Muscle layer of duodenum (tissue), 2 donors: Measurements from ENCODE around the gene HOXB7.

Experiments
- H3K27ac ChIP-seq: one replicate; pipeline ENCODE4 v1.7.0; 2013; ENCODE audit warnings: mild to moderate bottlenecking, low read length
- H3K27me3 ChIP-seq: one replicate; pipeline ENCODE4 v1.7.0; 2013; ENCODE audit warnings: low read depth, mild to moderate bottlenecking, control low read depth, low read length
- H3K36me3 ChIP-seq, 2 donors: one replicate each; pipeline ENCODE4 v1.7.0; 2013; ENCODE audit warnings: low read length in 2 of 2, control low read depth in 1 of 2, mild to moderate bottlenecking in 1 of 2; ENCODE audit not compliant: insufficient read depth in 2 of 2, control insufficient read depth in 1 of 2
- H3K4me1 ChIP-seq, 2 donors: one replicate each; pipeline ENCODE4 v1.7.0; 2013; ENCODE audit warnings: low read length in 2 of 2, mild to moderate bottlenecking in 2 of 2, control low read depth in 1 of 2, moderate library complexity in 1 of 2; ENCODE audit not compliant: insufficient read depth in 2 of 2, control insufficient read depth in 1 of 2
- H3K4me3 ChIP-seq, 2 donors: one replicate each; pipeline ENCODE4 v1.7.0; 2013; ENCODE audit warnings: low read length in 2 of 2, low read depth in 1 of 2, mild to moderate bottlenecking in 1 of 2
- H3K9me3 ChIP-seq, 2 donors: one replicate each; pipeline ENCODE4 v1.7.0; 2013; ENCODE audit warnings: low read length in 2 of 2, control low read depth in 1 of 2, mild to moderate bottlenecking in 1 of 2; ENCODE audit not compliant: control insufficient read depth in 1 of 2
- donor health status: healthy.

The HOXB7 gene

GRCh38 chr17:48611681-48612455 lies 1.1 kb upstream of the HOXB7 start:
- H3K36me3 ChIP-seq = no peaks in the 10 kb centered on the region
- no peak overlapping the region for H3K27ac ChIP-seq
- H3K27me3 ChIP-seq = peaks cover 65% of the 10 kb centered on the region
- no peaks in the 10 kb centered on the region for H3K9me3 ChIP-seq
- peaks cover 0 to 40% of the 10 kb centered on the region in 2 donors for H3K4me1 ChIP-seq
- H3K4me3 ChIP-seq = peak overlapping the region in 1 of 2 donors; percentile 89

GRCh38 chr17:48611213-48611612 lies 396 bp upstream of the HOXB7 start:
- H3K4me1 ChIP-seq = peaks cover 0 to 40% of the 10 kb centered on the region in 2 donors
- peaks cover 59% of the 10 kb centered on the region for H3K27me3 ChIP-seq
- no peak overlapping the region for H3K27ac ChIP-seq
- H3K4me3 ChIP-seq = peak overlapping the region; percentile 65 to 89
- no peaks in the 10 kb centered on the region for H3K9me3 ChIP-seq
- H3K36me3 ChIP-seq = peaks cover 0 to 5% of the 10 kb centered on the region in 2 donors

GRCh38 chr17:48609759-48610281 lies 997 bp downstream of the HOXB7 start:
- Histone ChIP-seq H3K4me3 (peak overlapping the region in 1 of 2 donors; percentile 89), H3K27me3 (peaks cover 45% of the 10 kb centered on the region), H3K27ac (no peak overlapping the region), H3K9me3 (no peaks in the 10 kb centered on the region), H3K36me3 (peaks cover 0 to 5% of the 10 kb centered on the region in 2 donors), H3K4me1 (peaks cover 0 to 40% of the 10 kb centered on the region in 2 donors)

- no peak overlapping the region for H3K27ac ChIP-seq
- H3K4me3 ChIP-seq = no peak overlapping the region
- H3K27me3 ChIP-seq = peaks cover 47% of the 10 kb centered on the region
- H3K9me3 ChIP-seq = no peaks in the 10 kb centered on the region
- H3K36me3 ChIP-seq = peaks cover 0 to 5% of the 10 kb centered on the region in 2 donors
- peaks cover 0 to 35% of the 10 kb centered on the region in 2 donors for H3K4me1 ChIP-seq
Observed at GRCh38 chr17:48609033-48609432, 1.8 kb downstream of the HOXB7 start.

GRCh38 chr17:48608494-48608834 lies 2.4 kb downstream of the HOXB7 start:
- Histone ChIP-seq H3K27me3 (peaks cover 42% of the 10 kb centered on the region), H3K9me3 (no peaks in the 10 kb centered on the region), H3K4me3 (no peak overlapping the region), H3K4me1 (peaks cover 0 to 34% of the 10 kb centered on the region in 2 donors), H3K27ac (no peak overlapping the region), H3K36me3 (peaks cover 0 to 5% of the 10 kb centered on the region in 2 donors)

- Histone ChIP-seq H3K9me3 (no peaks in the 10 kb centered on the region), H3K4me1 (peaks cover 0 to 35% of the 10 kb centered on the region in 2 donors), H3K27ac (no peak overlapping the region), H3K4me3 (no peak overlapping the region), H3K36me3 (peaks cover 0 to 5% of the 10 kb centered on the region in 2 donors), H3K27me3 (peaks cover 35% of the 10 kb centered on the region)
Observed at GRCh38 chr17:48606892-48607614, 3.8 kb downstream of the HOXB7 start.

GRCh38 chr17:48605991-48606891 lies 4.6 kb downstream of the HOXB7 start:
- Histone ChIP-seq H3K27me3 (peaks cover 34% of the 10 kb centered on the region), H3K4me3 (no peak overlapping the region), H3K4me1 (peaks cover 0 to 31% of the 10 kb centered on the region in 2 donors), H3K9me3 (no peaks in the 10 kb centered on the region), H3K36me3 (peaks cover 0 to 5% of the 10 kb centered on the region in 2 donors), H3K27ac (no peak overlapping the region)

- Histone ChIP-seq H3K9me3 (no peaks in the 10 kb centered on the region), H3K4me3 (no peak overlapping the region), H3K27ac (no peak overlapping the region), H3K27me3 (peaks cover 34% of the 10 kb centered on the region), H3K4me1 (peaks cover 0 to 24% of the 10 kb centered on the region in 2 donors), H3K36me3 (peaks cover 0 to 5% of the 10 kb centered on the region in 2 donors)
Observed at GRCh38 chr17:48605409-48605919, 5.4 kb downstream of the HOXB7 start.

- H3K4me3 ChIP-seq = peak within 1 kb of the TSS in 1 of 2 donors; percentile 6
- no peak within 1 kb of the TSS for H3K27ac ChIP-seq
- H3K27me3 ChIP-seq = peaks cover 32% of the 10 kb centered on the region
Observed at GRCh38 chr17:48604770-48605329, 6.0 kb downstream of the HOXB7 start, which contains the start of gene HOXB6. Gene HOXB6 (minus strand): TSS chr17:48604986. CDS start chr17:48598150, 6,836 bp downstream.

GRCh38 chr17:48603959-48604769 lies 6.7 kb downstream of the HOXB7 start:
- Histone ChIP-seq H3K4me3 (peak overlapping the region in 1 of 2 donors; percentile 6), H3K4me1 (peaks cover 0 to 13% of the 10 kb centered on the region in 2 donors), H3K27me3 (peaks cover 25% of the 10 kb centered on the region), H3K36me3 (peaks cover 0 to 5% of the 10 kb centered on the region in 2 donors), H3K27ac (no peak overlapping the region), H3K9me3 (no peaks in the 10 kb centered on the region)

More at GRCh38 chr17:48604770-48605329, 6.0 kb downstream of the HOXB7 start, which contains the start of gene HOXB6:
- no peaks in the 10 kb centered on the region for H3K9me3 ChIP-seq
- H3K36me3 ChIP-seq = peaks cover 0 to 5% of the 10 kb centered on the region in 2 donors
- H3K4me1 ChIP-seq = peaks cover 0 to 18% of the 10 kb centered on the region in 2 donors
